Testis (tissue), 2 donors: ENCODE measurements around the gene ANTXR1.

ENCODE experiments used
- POLR2A ChIP-seq: fragments of 450-650 bp; IDR thresholded peaks from one replicate; pipeline ENCODE4 v1.6.1; 2017; ENCODE audit warnings: antibody characterized with exemption, mild to moderate bottlenecking, moderate library complexity
- TF ChIP-seq, protein P1 (sequence below), 3 experiments: fragments of 450-650 bp in 2 of 3; fragments of 200-600 bp in 1 of 3; sonication (generic) in 1 of 3; IDR thresholded peaks; one replicate each; pipeline ENCODE4 v1.5.1; 2016 to 2019; ENCODE audit warnings: antibody characterized with exemption in 3 of 3, mild to moderate bottlenecking in 2 of 3, moderate library complexity in 1 of 3

DNA sequence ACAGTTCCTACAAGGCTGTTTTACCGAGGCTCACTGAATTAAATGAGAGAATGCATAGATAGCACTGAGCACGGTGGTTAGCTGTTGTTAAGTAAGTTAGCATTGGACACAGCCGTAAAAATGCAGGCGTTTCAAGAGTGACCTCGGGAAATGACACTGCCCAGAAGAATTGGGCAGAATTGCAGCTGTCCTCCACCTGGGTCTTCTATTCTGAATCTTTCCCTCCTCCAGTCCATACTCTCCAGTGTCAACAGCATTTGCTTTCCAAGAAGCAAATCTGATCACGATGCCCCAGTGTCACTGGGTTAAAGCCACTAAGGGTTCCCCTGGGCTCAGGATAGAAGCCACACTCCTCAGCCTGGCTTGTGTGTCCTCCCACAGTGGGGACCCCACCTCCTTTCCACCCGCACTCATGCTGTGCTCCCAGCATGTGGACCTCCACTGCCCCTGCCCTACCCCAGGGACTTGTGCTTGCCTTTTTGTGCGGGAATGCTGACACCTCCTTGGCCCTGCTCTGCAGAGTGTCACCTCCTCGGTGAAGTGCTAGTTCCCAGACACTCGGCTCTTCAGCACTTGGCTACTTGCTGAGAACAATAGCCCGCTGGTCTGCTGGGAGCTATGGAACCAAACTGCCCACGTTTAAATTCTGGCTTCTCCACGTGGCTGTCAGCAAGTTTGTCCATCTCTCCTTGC lies 135.0 kb downstream of the ANTXR1 start:
- TF ChIP-seq, protein P1, sequence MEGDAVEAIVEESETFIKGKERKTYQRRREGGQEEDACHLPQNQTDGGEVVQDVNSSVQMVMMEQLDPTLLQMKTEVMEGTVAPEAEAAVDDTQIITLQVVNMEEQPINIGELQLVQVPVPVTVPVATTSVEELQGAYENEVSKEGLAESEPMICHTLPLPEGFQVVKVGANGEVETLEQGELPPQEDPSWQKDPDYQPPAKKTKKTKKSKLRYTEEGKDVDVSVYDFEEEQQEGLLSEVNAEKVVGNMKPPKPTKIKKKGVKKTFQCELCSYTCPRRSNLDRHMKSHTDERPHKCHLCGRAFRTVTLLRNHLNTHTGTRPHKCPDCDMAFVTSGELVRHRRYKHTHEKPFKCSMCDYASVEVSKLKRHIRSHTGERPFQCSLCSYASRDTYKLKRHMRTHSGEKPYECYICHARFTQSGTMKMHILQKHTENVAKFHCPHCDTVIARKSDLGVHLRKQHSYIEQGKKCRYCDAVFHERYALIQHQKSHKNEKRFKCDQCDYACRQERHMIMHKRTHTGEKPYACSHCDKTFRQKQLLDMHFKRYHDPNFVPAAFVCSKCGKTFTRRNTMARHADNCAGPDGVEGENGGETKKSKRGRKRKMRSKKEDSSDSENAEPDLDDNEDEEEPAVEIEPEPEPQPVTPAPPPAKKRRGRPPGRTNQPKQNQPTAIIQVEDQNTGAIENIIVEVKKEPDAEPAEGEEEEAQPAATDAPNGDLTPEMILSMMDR (IDR thresholded peaks at IDR 0.05) = no peak
- TF ChIP-seq POLR2A = no peak
